GM04504 (cell line): ENCODE data around the gene CELF6.

ENCODE experiments used
- DNase-seq: peaks from one replicate; pipeline ENCODE4 v3.0.0-alpha.2; 2012; ENCODE audit warnings: low read depth

CELF6 gene

GRCh38 chr15:72271895-72272212 is 48.1 kb downstream of the CELF6 start:
- DNase-seq: no peak

DNA sequence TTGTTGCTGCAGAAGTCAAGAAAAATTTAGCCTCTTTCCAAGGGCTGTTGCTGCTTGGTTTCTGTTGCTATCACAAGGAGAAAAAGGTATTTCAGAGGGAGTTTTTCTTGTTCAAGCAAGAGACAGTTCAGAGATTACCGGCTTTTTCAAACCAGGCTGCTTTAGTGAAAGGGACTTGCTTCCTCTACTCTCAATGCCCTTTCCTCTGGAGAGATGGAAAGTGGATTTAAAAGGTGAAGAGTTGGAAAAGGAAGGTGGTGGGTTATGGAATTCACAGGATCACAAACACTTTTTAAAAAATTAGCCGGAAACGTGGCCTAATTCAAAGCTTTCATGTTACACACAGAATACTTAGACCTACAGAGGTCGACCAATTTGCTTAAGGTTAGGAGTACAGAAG is 48.7 kb downstream of the CELF6 start:
- DNase-seq: no peak

- DNase-seq: no peak
Observed at GRCh38 chr15:72269739-72270138, 50.2 kb downstream of the CELF6 start.

DNA sequence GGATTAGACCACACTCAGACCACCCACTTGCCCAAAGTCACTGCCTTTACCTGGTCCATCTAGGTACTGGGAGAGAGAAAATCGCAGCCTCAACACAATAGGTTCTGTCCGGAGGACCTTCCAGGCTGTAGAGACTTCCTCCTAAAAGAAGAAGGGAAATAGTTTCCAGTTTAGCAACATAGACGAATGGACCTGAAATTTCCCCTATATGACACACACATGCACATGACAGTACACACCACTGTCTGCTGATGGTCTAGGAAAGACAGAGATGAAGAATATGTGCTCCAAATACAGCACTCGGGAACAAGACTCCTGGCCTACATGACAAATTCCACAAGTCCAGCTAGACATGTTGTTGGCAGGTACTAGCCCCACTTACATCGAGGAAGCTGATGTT is 54.9 kb downstream of the CELF6 start:
- DNase-seq: no peak

DNA sequence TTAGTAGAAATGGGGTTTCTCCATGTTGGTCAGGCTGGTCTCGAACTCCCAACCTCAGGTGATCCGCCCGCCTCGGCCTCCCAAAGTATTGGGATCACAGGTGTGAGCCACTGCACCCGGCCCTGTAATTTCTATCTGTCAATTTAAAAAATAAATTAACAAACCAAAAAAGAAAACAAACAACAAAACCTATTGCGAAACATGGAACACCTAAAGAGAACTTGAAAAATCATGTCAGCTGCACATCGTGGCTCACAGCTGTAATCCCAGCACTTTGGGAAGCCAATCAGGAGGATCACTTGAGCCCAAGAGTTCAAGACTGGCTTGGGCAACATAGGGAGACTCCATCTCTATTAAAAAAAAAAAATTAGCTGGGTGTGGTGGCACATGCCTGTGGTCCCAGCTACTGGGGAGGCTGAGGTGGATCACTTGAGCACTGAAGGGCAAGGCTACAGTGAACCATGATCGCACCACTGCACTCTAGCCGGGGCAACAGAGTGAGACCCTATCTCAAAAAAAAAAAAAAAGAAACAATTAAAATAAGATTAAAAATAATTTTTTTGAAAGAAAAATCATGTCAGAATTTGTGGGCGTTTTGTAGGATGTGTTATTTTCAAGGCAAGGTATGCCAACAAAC is 67.2 kb downstream of the CELF6 start:
- no peak for DNase-seq

- no peak for DNase-seq
Observed at GRCh38 chr15:72249142-72249810, 70.7 kb downstream of the CELF6 start.

DNA sequence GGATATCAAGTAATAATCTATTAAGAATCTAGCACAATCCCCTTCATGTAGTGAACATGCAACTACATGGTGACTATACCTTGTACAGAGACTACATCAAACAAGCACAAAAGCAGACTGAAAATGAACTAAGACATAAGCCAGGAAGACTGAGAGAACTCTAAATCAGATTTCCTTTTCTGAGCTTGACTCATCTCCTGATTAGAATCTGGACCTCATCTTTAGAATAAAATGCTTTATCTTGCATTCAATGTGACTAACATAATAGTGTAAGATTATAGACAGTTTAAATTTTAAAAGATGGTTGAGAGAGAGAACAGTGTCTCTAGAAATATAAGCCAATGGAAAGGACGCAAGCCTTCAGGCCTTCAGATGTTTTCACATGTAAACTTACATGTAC is 71.4 kb downstream of the CELF6 start:
- DNase-seq: no peak

GRCh38 chr15:72242775-72243370 is 77.1 kb downstream of the CELF6 start:
- no peak for DNase-seq

GRCh38 chr15:72239652-72240051 is 80.3 kb downstream of the CELF6 start:
- DNase-seq: no peak

GRCh38 chr15:72238586-72238985 is 81.4 kb downstream of the CELF6 start:
- DNase-seq: no peak

DNA sequence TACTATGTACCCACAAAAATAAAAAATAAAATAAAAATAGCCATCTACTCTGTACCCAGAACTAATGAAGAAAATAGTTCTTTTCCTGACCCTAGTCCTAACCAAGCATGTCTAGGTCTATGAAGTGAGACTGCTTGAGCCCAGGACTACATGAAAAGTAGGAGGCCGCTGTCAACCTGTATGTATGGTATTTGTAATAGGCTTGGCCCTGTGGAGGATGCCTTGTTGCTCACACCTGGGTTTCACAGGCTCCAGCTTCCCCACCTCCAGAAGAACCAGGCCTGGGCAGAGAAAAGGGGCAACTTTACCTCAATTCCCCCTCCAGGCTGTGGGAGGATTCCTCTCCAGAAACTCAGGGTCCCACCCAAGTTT is 82.1 kb downstream of the CELF6 start:
- no peak for DNase-seq

- peak; percentile 97 for DNase-seq
Observed at GRCh38 chr15:72237029-72237852, 82.7 kb downstream of the CELF6 start.

DNA sequence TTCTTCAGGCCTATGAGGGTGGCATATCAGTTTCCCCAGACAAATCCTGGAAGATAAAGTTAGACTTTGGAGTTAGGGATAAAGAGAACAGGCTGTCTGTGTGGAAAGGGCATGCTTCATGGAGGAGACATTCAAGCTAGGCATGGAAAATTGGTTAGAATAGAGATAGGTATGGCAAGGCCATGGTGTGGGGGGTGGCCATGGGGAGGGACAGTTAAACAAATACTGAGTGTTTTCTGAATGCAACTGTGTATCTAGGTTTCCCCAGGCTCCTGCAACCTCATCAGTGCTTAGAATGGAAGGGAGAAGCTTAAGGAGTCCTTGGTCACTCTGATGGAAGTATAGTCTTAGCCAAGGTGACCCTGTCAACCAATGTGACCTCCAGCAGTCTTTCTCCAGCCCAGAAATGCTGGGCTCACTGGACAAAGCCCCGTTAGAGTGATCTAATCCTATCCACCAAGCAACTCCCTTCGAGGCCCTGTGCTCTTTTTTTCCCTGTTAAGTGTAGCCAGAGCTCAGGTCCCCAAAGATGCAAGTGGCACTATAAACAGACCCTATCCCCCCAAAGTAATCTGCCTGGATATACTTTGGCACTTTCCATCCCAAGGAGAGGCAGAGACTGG is 83.5 kb downstream of the CELF6 start:
- DNase-seq: no peak

DNA sequence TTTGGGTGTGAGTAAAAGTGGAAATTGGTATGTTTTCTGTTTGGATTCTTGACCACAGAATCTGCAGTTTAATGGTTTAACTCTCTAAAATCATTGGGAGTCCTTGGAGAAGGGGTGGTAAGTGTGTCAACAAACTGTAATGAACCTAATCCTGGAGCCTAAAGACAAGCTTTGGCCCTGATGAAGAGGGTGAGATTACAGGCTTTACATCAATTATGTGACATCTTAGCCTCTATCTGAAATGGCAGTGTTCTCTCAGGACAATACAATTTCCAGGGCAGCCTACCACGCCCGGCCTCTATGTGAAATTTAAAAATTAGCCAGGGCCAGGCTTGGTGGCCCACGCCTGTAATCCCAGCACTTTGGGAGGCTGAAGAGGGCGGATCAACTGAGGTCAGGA is 84.7 kb downstream of the CELF6 start:
- DNase-seq: no peak
